Spleen (tissue), 7 donors: ENCODE measurements around the gene LCN10.
A peak's percentile ranks its signal among the peaks of the same experiment; 100 is the strongest.

Experiments
- POLR2A ChIP-seq, 3 donors: fragments of 450-650 bp; IDR thresholded peaks; one replicate each; pipeline ENCODE4 v1.5.1; 2017; ENCODE audit warnings: antibody characterized with exemption in 3 of 3, mild to moderate bottlenecking in 1 of 3
- POLR2AphosphoS5 ChIP-seq, 3 donors: sonication (generic); formaldehyde crosslinking; IDR thresholded peaks; one replicate each; pipeline ENCODE4 v1.5.1; 2017; ENCODE audit warnings: antibody characterized with exemption in 3 of 3
- TF ChIP-seq, protein P1 (sequence below), 11 experiments: fragments of 200-600 bp in 7 of 11; fragments of 450-650 bp in 4 of 11; sonication (generic) in 4 of 11; IDR thresholded peaks in 8 of 11; conservative IDR thresholded peaks in 3 of 11; 1 replicate in 7 of 11; 2 replicates in 4 of 11; pipeline versions ENCODE4 v1.4.0 to v1.8.0; 2016 to 2021; ENCODE audit warnings: antibody characterized with exemption in 11 of 11, inconsistent platforms in 4 of 11, mild to moderate bottlenecking in 1 of 11
- donor health status: DM: no; HTN: no; CAD: no; lungs with moderate emphysema.
- donor health status: DM: no; HTN: no; CAD: no.
- donor health status: DM: no; HTN: no; CAD: no.

GRCh38 chr9:136773386-136774044 is 30.8 kb upstream of the LCN10 start:
- TF ChIP-seq, protein P1, sequence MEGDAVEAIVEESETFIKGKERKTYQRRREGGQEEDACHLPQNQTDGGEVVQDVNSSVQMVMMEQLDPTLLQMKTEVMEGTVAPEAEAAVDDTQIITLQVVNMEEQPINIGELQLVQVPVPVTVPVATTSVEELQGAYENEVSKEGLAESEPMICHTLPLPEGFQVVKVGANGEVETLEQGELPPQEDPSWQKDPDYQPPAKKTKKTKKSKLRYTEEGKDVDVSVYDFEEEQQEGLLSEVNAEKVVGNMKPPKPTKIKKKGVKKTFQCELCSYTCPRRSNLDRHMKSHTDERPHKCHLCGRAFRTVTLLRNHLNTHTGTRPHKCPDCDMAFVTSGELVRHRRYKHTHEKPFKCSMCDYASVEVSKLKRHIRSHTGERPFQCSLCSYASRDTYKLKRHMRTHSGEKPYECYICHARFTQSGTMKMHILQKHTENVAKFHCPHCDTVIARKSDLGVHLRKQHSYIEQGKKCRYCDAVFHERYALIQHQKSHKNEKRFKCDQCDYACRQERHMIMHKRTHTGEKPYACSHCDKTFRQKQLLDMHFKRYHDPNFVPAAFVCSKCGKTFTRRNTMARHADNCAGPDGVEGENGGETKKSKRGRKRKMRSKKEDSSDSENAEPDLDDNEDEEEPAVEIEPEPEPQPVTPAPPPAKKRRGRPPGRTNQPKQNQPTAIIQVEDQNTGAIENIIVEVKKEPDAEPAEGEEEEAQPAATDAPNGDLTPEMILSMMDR (IDR thresholded peaks at IDR 0.05 in 8 of 11, conservative IDR thresholded peaks at IDR 0.05 in 3 of 11): no peak
- peak in 1 of 3 donors; percentile 34 for TF ChIP-seq POLR2AphosphoS5 (IDR thresholded peaks at IDR 0.05)
- TF ChIP-seq POLR2A (IDR thresholded peaks at IDR 0.05): no peak
